HUES6 (cell line): ENCODE measurements around the gene ERBB4.

ENCODE experiments used
- H3K27ac ChIP-seq: 2 replicates; pipeline ENCODE4 v1.7.0; 2013; ENCODE audit warnings: low read depth, mild to moderate bottlenecking, low read length, inconsistent platforms
- H3K27me3 ChIP-seq: 2 replicates; pipeline ENCODE4 v1.6.1; 2013; ENCODE audit warnings: low read length; ENCODE audit not compliant: control insufficient read depth, insufficient read depth
- H3K36me3 ChIP-seq: 2 replicates; pipeline ENCODE4 v1.6.1; 2013; ENCODE audit warnings: low read length; ENCODE audit not compliant: control insufficient read depth, insufficient read depth
- H3K4me1 ChIP-seq: 2 replicates; pipeline ENCODE4 v1.6.1; 2013; ENCODE audit warnings: low read length; ENCODE audit not compliant: control insufficient read depth, insufficient read depth
- H3K4me3 ChIP-seq: 2 replicates; pipeline ENCODE4 v1.5.1; 2013; ENCODE audit warnings: low read depth, low read length
- H3K9ac ChIP-seq: one replicate; pipeline ENCODE4 v1.6.1; 2013; ENCODE audit warnings: mild to moderate bottlenecking, low read length
- H3K9me3 ChIP-seq: 2 replicates; pipeline ENCODE4 v1.6.1; 2013; ENCODE audit warnings: low read depth, low read length; ENCODE audit not compliant: control insufficient read depth, insufficient read depth

ERBB4 gene

DNA sequence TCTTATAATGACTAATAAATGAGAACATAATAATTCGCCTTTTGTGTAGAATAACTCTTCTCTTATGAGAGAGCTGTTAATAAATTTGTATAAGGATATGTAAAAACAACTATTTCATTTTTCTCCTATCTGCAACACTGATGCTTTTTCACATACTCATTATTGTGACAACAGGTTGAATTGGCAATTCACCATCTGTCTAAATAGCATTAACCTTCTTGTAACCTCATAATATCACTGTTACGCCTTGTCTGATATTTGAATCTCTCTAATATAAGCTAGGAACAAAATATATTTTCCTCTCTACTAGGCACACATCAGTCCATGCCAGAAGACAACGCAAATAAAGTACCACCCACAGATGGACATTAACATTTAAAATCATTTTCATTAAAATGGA lies 1043.3 kb downstream of the ERBB4 start:
- no peak overlapping the region for H3K27ac ChIP-seq

DNA sequence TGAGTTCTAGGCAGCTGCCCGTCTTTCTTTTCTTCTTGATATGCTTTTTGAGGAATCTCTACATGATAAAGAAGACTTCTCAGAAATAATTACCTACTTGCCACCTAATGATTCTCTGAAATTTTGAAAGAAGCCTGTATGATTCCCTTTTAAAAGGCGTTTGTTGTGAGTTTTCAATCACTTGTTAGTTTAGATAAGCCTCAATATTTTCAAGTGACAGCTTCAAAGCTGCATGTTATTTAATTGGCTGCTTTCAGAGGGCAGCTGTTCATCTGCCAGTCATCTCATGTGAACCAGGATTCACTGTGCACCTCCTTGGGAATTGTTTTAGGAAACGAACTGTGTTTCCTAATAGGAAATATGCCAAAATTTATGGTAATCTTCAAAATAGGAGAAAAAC lies 1044.1 kb downstream of the ERBB4 start:
- Histone ChIP-seq H3K4me1 (peaks cover 7% of the 10 kb centered on the region), H3K9me3 (no peaks in the 10 kb centered on the region), H3K9ac (no peak overlapping the region), H3K36me3 (no peaks in the 10 kb centered on the region), H3K27me3 (no peaks in the 10 kb centered on the region), H3K4me3 (no peak overlapping the region), H3K27ac (no peak overlapping the region)

More for the DNA sequence above, 1043.3 kb downstream of the ERBB4 start:
- no peak overlapping the region for H3K9ac ChIP-seq
- H3K9me3 ChIP-seq, result no peaks in the 10 kb centered on the region
- H3K4me3 ChIP-seq, result no peak overlapping the region
- H3K36me3 ChIP-seq, result no peaks in the 10 kb centered on the region
- H3K27me3 ChIP-seq, result no peaks in the 10 kb centered on the region
- peaks cover 7% of the 10 kb centered on the region for H3K4me1 ChIP-seq

DNA sequence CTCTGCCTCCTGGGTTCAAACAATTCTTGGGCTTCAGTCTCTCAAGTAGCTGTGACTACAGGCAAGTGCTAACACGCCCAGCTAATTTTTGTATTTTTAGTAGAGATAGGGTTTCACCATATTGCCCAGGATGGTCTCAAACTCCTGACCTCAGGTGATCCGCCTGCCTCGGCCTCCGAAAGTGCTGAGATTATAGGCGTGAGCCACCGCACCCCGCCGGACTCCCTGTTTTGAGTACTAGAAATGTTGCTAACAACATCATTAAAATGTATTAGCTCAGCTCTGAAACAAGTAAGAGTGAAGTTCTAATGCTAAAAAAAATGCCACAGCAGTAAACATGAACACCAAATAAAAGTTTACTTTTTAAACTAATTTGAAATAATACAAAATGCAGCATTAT lies 1044.5 kb downstream of the ERBB4 start:
- Histone ChIP-seq H3K27ac (no peak overlapping the region), H3K36me3 (no peaks in the 10 kb centered on the region), H3K9ac (no peak overlapping the region), H3K9me3 (no peaks in the 10 kb centered on the region), H3K27me3 (no peaks in the 10 kb centered on the region), H3K4me1 (peaks cover 7% of the 10 kb centered on the region), H3K4me3 (no peak overlapping the region)

DNA sequence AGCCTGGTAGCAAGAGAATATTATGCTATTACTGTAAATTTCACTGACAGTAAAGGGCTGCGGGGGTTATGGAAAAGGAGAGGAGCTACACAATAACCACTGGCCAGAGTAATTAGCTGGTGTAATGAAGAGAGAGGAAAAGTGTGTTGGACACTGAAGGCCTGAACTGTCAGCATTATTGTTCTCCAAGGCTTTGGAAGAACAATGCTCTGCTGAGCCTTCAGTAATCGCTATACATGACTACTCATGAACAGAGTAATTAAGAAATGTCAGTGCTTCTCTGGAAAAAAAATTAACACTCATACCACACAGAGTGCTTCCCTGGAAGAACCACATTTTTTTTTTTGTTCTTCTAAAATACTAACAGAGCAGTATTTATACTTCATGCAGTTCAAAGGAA lies 1050.9 kb downstream of the ERBB4 start:
- Histone ChIP-seq H3K27me3 (no peaks in the 10 kb centered on the region), H3K4me1 (no peaks in the 10 kb centered on the region), H3K27ac (no peak overlapping the region), H3K9me3 (no peaks in the 10 kb centered on the region), H3K36me3 (no peaks in the 10 kb centered on the region), H3K4me3 (no peak overlapping the region), H3K9ac (no peak overlapping the region)

DNA sequence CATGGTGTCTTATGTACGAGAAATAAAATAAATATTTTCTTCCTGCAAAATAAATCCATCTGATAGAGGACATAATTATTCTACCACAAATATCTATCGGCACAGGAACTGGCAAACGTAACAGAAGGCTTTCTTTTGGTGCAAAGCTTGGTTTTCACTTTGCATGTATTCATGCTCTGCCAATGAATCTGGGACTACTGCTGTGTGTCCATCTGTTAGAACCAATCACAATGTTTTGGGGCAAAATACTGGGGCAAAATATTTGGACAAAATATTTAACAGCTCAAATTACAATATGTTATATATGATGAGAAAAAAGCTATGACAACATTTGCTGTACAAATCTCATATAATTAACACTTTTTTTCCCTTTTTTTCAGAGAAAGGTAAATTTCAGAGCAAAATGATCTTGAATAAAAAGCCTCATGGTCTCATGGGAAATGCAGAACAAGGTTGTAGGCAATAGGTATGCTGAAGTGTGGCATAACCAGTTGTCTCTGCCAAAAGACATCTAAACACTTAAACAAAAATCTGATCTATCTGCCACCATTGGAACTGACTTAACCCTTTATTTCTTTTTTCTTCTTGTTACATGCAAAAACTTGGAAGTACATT lies 1059.0 kb downstream of the ERBB4 start:
- Histone ChIP-seq H3K4me1 (no peaks in the 10 kb centered on the region), H3K27ac (no peak overlapping the region), H3K36me3 (no peaks in the 10 kb centered on the region), H3K4me3 (no peak overlapping the region), H3K9ac (no peak overlapping the region), H3K9me3 (no peaks in the 10 kb centered on the region), H3K27me3 (no peaks in the 10 kb centered on the region)

DNA sequence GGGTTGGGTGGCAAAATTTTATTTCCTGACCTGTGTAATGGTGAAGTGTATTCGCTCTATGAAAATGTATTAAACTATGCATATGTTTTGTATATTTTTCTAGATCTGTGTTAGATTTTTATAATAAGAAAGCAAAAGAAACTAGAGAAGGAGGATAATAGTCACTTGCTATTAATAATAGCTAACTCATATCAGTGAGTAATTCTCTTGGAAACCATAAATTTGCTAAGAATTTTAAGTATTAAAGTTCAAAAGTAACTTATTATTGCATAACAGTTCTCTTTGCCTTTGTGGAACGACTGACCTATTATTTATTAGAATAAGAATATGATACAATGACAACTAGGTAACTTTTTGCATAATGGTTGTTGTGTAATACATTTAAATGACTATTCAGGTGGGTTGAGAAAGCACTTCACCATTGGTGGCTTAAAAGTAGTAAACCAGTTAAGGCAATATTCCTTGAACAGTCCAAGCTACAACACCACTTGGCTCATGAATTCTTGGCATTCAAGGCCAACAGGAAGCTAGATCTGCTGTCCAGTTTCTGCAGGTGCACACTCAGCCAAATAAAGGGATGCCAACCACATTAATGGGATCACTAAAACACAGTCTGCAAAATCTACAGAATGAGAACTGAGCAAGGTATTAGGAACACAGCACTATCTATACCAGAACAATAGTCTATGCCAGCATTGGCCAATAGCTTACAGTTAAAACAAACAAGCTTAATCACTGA lies 1060.9 kb downstream of the ERBB4 start:
- H3K36me3 ChIP-seq, result no peaks in the 10 kb centered on the region
- H3K9ac ChIP-seq, result no peak overlapping the region
- 0 out of 2 replicates have a peak, but pooled peaks cover 3% of the 10 kb centered on the region for H3K9me3 ChIP-seq
- no peaks in the 10 kb centered on the region for H3K4me1 ChIP-seq
- no peak overlapping the region for H3K4me3 ChIP-seq
- no peaks in the 10 kb centered on the region for H3K27me3 ChIP-seq
- H3K27ac ChIP-seq, result no peak overlapping the region

DNA sequence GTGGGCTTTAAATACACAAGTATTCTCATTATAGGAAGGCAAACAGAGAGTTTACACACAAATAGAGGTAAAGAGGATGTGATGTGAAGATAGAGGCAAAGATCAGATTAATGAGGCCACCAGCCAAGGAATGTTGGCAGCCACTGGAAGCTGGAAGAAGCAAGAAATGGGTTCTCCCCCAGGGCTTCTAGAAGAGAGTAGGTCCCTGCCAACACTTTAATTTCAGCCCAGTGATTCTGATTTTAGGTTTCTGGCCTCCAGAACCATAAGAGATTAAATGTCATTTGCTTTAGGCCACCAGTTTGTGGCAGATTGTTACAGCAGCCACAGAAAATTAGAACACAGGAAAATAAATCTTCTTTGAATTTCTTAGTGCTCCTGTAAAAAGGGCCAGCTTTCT lies 1065.5 kb downstream of the ERBB4 start:
- no peaks in the 10 kb centered on the region for H3K27me3 ChIP-seq
- 0 out of 2 replicates have a peak, but pooled peaks cover 3% of the 10 kb centered on the region for H3K9me3 ChIP-seq
- H3K4me3 ChIP-seq, result no peak overlapping the region

DNA sequence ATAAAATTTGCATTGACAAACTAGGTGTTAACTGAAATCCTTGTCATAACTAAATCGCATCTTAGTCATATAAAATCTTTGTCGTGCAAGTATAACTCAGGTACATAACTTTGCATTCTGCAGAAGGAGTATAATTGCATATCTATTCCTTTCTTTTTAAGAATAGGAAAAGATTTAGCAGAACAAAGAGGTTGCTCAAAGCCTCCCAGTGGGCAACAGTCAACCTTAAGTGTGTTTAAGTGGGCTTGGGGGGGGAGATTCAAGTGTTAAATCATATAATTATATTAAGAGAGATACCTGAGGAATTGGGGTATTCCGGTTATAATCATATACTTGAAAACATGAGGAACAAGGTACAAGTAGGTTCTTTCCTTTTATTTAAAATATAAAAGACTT lies 1068.9 kb downstream of the ERBB4 start:
- 0 out of 2 replicates have a peak, but pooled peaks cover 3% of the 10 kb centered on the region for H3K9me3 ChIP-seq
- no peaks in the 10 kb centered on the region for H3K27me3 ChIP-seq
- H3K4me3 ChIP-seq, result no peak overlapping the region
- no peak overlapping the region for H3K9ac ChIP-seq
- H3K36me3 ChIP-seq, result no peaks in the 10 kb centered on the region
- no peak overlapping the region for H3K27ac ChIP-seq
- H3K4me1 ChIP-seq, result peaks cover 26% of the 10 kb centered on the region

More for the DNA sequence above, 1065.5 kb downstream of the ERBB4 start:
- no peak overlapping the region for H3K9ac ChIP-seq
- no peak overlapping the region for H3K27ac ChIP-seq
- H3K4me1 ChIP-seq, result peaks cover 26% of the 10 kb centered on the region
- no peaks in the 10 kb centered on the region for H3K36me3 ChIP-seq

DNA sequence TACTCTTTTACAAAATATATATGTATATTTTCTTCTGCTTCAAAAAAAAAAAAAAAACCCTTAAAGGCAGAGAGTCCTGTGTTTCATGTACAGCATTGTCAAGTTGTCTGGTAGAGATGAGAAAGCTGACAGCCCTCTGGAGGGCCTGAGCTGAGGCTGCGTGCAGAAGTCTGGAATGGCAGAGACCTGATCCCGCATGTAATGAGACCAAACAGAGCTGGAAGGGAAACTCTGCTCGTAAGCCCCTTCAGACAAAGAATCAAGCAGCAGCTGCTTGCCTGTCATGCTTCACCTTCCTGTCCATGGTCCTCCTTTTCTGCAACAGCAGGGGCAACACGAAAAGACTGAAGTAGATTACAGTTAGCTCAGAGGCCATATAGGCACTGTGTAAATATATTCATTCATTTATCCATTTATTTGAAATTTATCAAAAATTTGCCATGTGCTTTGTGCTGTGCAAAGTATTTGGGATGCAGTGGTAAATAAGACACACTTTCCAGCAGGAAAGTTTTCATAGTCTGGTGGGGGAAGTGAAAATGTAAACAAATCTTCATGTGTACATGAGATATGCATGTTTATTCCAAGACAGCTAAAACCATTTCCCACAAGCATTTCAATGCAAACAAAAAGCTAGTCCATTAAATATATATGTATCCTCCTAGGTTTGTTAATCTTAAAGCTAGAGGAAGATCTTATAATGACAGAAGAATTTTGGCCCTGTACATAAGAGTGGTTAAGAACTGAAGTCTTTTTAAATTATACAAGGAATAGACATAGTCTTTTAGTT lies 1069.5 kb downstream of the ERBB4 start:
- Histone ChIP-seq H3K27me3 (no peaks in the 10 kb centered on the region), H3K9me3 (0 out of 2 replicates have a peak, but pooled peaks cover 3% of the 10 kb centered on the region), H3K4me1 (peaks cover 26% of the 10 kb centered on the region), H3K27ac (no peak overlapping the region), H3K36me3 (no peaks in the 10 kb centered on the region), H3K9ac (no peak overlapping the region), H3K4me3 (no peak overlapping the region)

DNA sequence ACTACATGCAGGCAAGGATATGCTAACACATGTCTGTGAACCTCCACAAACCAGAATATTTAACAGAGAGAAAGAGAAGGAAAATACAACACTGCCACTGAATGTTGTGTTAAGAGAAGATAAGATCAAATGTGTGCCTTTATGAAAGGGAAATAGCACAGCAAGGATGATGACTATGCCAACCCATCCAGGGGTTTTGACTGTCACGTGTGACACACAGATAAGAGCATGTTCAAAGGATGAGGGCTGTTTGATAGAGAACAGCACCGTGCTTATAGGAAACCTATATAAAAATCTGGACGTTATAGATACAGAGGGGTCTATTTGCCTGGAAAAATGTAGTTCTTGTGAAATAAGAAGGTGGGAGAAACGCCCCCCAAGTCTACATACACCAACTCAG lies 1070.4 kb downstream of the ERBB4 start:
- Histone ChIP-seq H3K4me3 (no peak overlapping the region), H3K27ac (no peak overlapping the region), H3K9ac (no peak overlapping the region), H3K36me3 (no peaks in the 10 kb centered on the region), H3K27me3 (no peaks in the 10 kb centered on the region), H3K9me3 (0 out of 2 replicates have a peak, but pooled peaks cover 3% of the 10 kb centered on the region), H3K4me1 (peaks cover 34% of the 10 kb centered on the region)

DNA sequence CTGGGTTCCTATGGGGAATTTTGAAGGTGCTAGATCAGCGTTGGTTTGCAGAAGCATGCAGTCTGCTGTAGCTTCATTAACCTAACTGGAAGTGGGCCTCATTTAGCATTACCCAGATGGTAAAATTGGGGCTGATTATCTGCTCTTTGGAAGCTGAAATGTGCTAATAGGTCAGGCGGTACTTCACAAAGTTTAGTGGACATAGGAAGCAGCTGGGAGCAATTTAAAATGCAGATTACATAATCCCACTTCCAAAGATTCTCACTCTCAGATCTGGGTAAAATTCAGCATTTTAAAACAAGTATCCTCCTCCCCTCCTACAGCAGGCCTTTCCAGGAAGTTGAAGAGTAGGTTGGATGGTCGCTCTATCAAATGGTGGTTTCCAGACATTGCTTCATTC lies 1075.2 kb downstream of the ERBB4 start:
- Histone ChIP-seq H3K9ac (no peak overlapping the region), H3K27me3 (no peaks in the 10 kb centered on the region), H3K27ac (no peak overlapping the region), H3K36me3 (no peaks in the 10 kb centered on the region), H3K4me1 (peaks cover 12% of the 10 kb centered on the region), H3K4me3 (no peak overlapping the region), H3K9me3 (no peaks in the 10 kb centered on the region)
